T-helper 1 cell (primary cell): ENCODE measurements around the gene FAM98C.
"Not testable (repeated sequence)": the region's sequence is repeated elsewhere in the genome, so short reads cannot be mapped to it uniquely, and the experiment has no call there.

Experiments
- DNase-seq, 5 donors: peaks; one replicate each; pipeline ENCODE4 v3.0.0-alpha.2; 2012 to 2020
- total RNA-seq, 4 donors: gene quantifications; one replicate each; lab custom pipeline; 2026; lab: John Stamatoyannopoulos, UW

FAM98C gene
- 19.9 to 28.9 (median 22.0) reads per million in 4 donors for total RNA-seq

DNA sequence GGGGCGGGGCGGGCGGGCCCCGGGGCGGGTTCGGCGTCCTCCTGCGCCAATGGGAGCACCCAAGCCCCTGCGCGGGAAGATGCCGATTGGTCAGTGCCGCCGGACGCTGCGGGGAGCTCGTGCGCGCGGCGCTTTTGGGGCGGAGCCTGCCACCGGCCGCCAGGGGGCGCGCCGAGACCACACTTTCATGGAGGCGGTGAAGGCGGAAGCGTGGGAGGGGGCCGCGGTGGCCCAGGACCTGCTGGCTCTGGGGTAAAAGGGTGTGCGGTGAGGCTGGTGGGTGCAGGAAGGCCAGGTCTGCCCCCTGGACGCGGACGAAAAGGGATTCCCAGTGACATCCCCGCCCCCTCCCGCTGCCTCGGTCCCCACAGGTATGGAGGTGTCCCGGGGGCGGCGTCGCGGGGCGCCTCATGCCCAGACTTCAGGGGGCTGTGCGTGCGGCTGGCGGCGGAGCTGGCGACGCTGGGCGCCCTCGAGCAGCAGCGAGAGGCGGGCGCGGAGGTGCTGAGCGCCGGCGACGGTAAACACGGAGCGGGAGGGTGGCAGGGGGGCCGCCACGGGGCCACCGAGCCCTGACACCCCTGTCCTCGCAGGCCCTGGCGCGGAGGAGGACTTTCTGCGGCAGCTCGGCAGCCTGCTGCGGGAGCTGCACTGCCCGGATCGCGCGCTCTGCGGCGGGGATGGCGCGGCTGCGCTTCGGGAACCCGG lies at the start of gene FAM98C:
Gene FAM98C, plus strand, starts transcription at position 127 of the 708 bp plus-strand sequence. Its CDS starts 61 bp downstream, at position 188.
- DNase-seq: peak; percentile 96 to 99 (median 96)

DNA sequence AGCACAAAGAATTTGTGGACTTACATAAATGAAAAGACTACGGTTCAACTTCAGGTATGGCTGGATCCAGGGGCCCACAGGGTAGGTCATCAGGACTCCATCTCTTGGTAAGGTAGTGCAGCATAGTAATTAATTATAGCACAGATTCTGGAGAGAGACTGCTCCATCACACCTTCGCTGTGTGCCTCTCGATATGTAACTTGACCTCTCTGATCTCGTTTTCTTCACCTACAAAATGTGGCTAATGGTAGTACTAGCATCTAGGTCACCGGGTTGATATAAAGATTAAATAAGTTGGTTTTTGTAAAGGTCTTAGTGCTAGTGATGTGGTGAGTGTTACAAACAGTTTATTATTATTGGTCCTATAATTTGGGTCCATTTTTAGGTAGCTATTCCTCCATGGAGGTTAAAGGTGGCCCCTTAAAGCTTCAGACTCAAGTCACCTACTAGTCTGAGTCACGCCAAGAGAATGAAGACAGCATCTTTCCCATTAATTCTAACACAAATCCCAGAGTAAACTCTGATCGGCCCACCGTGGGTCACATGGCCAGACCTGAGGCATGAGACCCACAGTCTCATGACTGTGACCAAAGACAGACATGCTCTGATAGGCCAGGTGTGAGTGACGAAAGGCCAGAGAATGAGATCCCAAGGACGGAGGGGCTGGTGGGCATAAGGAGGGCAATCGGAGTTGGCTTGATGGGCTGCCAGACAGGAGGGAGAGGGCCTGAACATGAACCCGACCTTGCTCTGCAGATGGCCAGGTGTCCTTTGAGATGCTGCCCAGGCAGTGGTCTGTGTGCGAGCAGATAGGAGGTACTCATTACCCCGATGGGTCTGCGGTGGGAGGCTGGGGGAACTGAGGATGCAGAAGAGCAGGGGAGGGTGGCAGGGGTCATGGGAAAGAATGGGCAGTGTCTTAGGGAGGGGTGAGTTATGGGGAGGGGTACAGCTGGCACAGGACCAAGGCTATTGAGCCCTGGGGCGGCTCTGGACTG lies 46.9 kb upstream of the FAM98C start:
- DNase-seq: no peak

- DNase-seq: no peak
These were observed 44.8 kb upstream of the FAM98C start for GRCh38 chr19:38358071-38358470.

- no peak for DNase-seq
These were observed 43.5 kb upstream of the FAM98C start for GRCh38 chr19:38359242-38360021.

DNA sequence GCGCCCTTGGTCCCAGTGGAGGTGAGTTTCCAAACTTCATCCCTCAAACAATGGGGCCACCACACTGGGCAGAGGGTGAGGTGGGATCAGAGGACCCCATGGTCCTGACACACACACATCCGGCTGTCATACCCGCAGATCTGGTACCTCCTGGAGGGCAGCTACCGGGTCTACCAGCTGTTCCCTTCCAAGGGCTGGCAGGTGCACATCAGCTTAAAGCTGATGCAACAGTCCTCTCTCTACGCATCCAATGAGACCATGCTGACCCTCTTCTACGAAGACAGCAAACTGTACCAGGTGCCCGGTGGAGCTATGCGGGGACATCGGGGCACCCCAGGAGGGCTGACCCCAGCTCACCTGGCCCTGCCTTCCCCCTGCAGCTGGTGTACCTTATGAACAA lies 42.5 kb upstream of the FAM98C start:
- no peak for DNase-seq

GRCh38 chr19:38360839-38361631 lies 41.9 kb upstream of the FAM98C start:
- no peak for DNase-seq

DNA sequence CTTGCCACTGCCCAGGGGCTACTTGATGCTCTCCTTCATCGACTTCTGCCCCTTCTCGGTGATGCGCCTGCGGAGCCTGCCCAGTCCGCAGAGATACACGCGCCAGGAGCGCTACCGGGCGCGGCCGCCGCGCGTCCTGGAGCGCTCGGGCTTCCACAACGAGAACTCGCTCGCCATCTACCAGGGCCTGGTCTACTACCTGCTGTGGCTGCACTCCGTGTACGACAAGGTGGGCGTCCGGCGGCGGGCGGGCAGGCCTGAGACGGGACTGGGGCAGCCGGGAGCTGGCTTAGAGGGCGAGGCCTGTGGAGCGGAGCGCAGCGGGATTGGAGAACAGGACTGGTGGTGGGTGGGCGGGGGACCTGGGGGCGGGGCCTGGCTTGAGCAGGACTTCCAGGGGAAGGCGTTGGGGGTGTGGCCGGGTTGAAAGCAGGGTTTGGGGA lies 41.2 kb upstream of the FAM98C start:
- DNase-seq: peak; percentile 42 to 83 (median 53)

DNA sequence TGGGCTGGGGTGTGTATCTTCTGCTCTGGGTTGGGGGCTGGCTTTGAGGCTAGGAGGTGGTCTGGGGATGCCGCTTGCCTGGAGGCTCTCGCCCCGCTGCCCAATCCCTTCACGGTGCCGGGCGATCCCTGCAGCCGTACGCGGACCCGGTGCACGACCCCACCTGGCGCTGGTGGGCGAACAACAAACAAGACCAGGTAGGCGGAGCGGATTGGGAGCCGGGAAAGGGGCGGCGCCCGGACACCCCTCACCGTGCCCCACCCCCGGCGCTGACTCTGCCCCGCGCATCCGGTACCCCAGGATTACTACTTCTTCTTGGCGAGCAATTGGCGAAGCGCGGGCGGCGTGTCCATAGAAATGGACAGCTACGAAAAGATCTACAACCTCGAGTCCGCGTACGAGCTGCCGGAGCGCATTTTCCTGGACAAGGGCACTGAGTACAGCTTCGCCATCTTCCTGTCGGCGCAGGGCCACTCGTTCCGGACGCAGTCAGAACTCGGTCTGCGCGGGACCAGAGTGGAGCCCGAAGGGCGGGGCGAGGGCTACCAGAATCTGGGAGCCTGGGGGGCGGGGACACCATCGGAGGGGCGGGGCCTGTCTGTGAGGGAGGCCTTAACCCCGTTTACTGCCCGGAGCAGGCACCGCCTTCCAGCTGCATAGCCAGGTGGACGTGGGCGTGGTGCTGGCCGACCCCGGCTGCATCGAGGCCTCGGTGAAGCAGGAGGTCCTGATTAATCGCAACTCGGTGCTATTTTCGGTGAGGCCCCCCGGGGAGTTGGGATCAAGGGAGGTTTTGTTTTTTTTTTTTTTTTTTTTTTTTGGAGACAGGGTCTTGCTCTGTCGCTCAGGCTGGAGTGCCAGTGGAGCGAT lies 40.6 kb upstream of the FAM98C start:
- DNase-seq: peak; percentile 40 to 87 (median 51)

- not testable (repeated sequence) for DNase-seq
These were observed 39.8 kb upstream of the FAM98C start for GRCh38 chr19:38362946-38363688.

DNA sequence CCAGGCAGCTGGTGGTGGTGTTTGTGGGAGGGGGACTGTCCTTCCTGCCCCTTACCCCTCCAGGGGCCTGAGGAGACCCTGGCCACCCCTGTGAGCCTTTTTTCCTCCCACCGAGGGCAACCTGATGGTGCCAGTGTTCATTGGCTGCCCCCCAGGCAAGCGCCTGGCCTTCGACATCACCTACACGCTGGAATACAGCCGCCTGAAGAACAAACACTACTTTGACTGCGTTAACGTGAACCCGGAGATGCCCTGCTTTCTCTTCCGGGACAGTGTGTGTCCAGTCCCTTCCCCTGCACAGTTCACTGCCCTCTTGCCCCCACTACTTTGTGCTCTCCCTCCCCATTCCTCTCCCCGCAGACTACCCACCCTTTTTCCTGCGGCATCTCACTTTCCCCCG lies 35.9 kb upstream of the FAM98C start:
- DNase-seq: no peak

DNA sequence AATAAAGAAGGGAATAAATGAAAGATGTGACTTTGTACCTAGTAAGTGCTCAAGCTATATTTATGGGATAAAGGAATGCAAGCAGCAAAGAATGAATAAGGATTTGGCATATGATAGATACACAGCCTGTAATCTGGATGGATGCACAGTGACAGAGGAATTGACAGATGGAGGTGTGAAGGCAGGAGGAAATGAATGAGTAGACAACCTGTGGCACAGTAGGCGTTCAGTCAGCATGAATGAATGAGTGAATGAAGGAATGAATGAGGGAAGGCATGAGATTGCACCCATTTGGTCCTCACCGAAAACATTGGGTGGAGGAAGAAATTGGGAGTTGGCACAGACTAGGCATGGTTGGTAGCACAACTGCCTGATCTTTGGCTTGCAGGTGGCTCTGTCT lies 33.3 kb upstream of the FAM98C start:
- no peak for DNase-seq

GRCh38 chr19:38370299-38370698 lies 32.6 kb upstream of the FAM98C start:
- no peak for DNase-seq

- DNase-seq: no peak
These were observed 31.8 kb upstream of the FAM98C start for GRCh38 chr19:38371081-38371480.

GRCh38 chr19:38373907-38374331 lies 29.0 kb upstream of the FAM98C start:
- no peak for DNase-seq

DNA sequence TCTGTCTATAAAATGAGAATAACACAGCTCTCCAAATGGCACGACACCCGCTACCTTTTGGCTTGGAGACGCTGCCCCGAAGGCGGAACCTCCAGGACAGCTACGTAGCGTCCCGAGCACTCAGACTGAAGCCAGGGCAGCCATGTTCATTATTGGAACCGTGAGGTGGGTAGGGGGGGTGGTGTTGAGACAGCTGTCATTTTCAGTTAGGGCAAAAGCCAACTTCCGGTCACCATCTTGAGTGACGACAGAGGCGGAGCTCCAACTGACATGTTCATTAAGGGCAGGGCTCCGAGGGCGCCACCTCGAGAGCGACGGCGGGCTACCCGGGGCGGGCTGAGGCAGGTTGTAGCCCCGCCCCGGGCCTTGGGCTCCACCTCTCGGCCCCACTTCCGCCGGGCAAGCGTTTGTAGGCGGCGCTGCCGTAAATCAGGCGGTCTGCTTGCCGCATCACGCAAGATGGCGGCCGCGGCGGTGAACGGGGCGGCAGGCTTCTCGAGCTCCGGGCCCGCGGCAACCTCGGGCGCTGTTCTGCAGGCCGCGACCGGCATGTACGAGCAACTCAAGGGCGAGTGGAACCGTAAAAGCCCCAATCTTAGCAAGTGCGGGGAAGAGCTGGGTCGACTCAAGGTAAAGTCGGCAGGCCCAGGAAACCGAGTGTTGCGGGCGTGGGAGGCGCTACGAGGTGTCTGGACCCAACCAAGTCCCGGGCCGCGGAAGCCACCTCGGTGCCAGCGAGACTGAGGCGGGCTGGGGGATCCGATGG lies 28.4 kb upstream of the FAM98C start, which contains the start of gene PSMD8:
Gene PSMD8, plus strand, starts transcription at position 240 of the 766 bp plus-strand sequence. Its CDS starts 31 bp downstream, at position 271.
- DNase-seq: peak; percentile 97 to 100 (median 98)

GRCh38 chr19:38375098-38375493 lies 27.8 kb upstream of the FAM98C start:
- DNase-seq: no peak

GRCh38 chr19:38375748-38376147 lies 27.1 kb upstream of the FAM98C start:
- no peak for DNase-seq

- no peak for DNase-seq
These were observed 26.3 kb upstream of the FAM98C start for GRCh38 chr19:38376576-38376975.

- DNase-seq: no peak
These were observed 25.8 kb upstream of the FAM98C start for GRCh38 chr19:38377052-38377451.
